ENCODE results near the gene KIF21B.

The KIF21B gene

GRCh38 chr1:201013991-201014815, 9.3 kb downstream of the KIF21B start:
- H3K27me3 Mint-ChIP-seq, result no peaks in the 10 kb centered on the region
- no peak overlapping the region for H3K4me3 Mint-ChIP-seq
- ATAC-seq (replicated peaks; ENCODE audit: extremely low read depth, poor library complexity, severe bottlenecking), result no peak
- H3K36me3 Mint-ChIP-seq (ENCODE audit: insufficient read depth), result peaks cover 12% of the 10 kb centered on the region
- H3K27ac Mint-ChIP-seq (ENCODE audit: low read depth), result no peak overlapping the region
- DNase-seq (ENCODE audit: low spot score in 2 of 2), result no peak
- no peaks in the 10 kb centered on the region for H3K9me3 Mint-ChIP-seq
- H3K4me1 Mint-ChIP-seq, result peaks cover 79% of the 10 kb centered on the region

- Mint-ChIP-seq H3K27me3 (no peaks in the 10 kb centered on the region), H3K9me3 (no peaks in the 10 kb centered on the region), H3K27ac (ENCODE audit: low read depth) (peak overlapping the region; percentile 33), H3K4me1 (peaks cover 74% of the 10 kb centered on the region), H3K36me3 (ENCODE audit: insufficient read depth) (peaks cover 13% of the 10 kb centered on the region), H3K4me3 (peak overlapping the region; percentile 46)
- peak; percentile 52 for ATAC-seq (replicated peaks; ENCODE audit: extremely low read depth, poor library complexity, severe bottlenecking)
- no peak for DNase-seq (ENCODE audit: low spot score in 2 of 2)
Observed at GRCh38 chr1:201013031-201013485, 10.5 kb downstream of the KIF21B start.

- ATAC-seq (replicated peaks; ENCODE audit: extremely low read depth, poor library complexity, severe bottlenecking), result no peak
- Mint-ChIP-seq H3K36me3 (ENCODE audit: insufficient read depth) (peaks cover 13% of the 10 kb centered on the region), H3K4me3 (no peak overlapping the region), H3K9me3 (no peaks in the 10 kb centered on the region), H3K4me1 (peaks cover 60% of the 10 kb centered on the region), H3K27me3 (no peaks in the 10 kb centered on the region), H3K27ac (ENCODE audit: low read depth) (peak overlapping the region; percentile 33)
- no peak for DNase-seq (ENCODE audit: low spot score in 2 of 2)
Observed at GRCh38 chr1:201011616-201012015, 11.9 kb downstream of the KIF21B start.

GRCh38 chr1:201009962-201010645, 13.4 kb downstream of the KIF21B start:
- Mint-ChIP-seq H3K9me3 (no peaks in the 10 kb centered on the region), H3K4me1 (peaks cover 45% of the 10 kb centered on the region), H3K27me3 (no peaks in the 10 kb centered on the region), H3K27ac (ENCODE audit: low read depth) (peak overlapping the region; percentile 1), H3K4me3 (no peak overlapping the region), H3K36me3 (ENCODE audit: insufficient read depth) (peaks cover 14% of the 10 kb centered on the region)
- no peak for ATAC-seq (replicated peaks; ENCODE audit: extremely low read depth, poor library complexity, severe bottlenecking)
- no peak for DNase-seq (ENCODE audit: low spot score in 2 of 2)

- no peak overlapping the region for H3K4me3 Mint-ChIP-seq
- peaks cover 37% of the 10 kb centered on the region for H3K4me1 Mint-ChIP-seq
- DNase-seq (ENCODE audit: low spot score in 2 of 2) (no peak), ATAC-seq (replicated peaks; ENCODE audit: extremely low read depth, poor library complexity, severe bottlenecking) (no peak)
- H3K27me3 Mint-ChIP-seq, result no peaks in the 10 kb centered on the region
- no peaks in the 10 kb centered on the region for H3K9me3 Mint-ChIP-seq
- H3K36me3 Mint-ChIP-seq (ENCODE audit: insufficient read depth), result peaks cover 16% of the 10 kb centered on the region
- peak overlapping the region; percentile 1 for H3K27ac Mint-ChIP-seq (ENCODE audit: low read depth)
Observed at GRCh38 chr1:201008666-201009360, 14.7 kb downstream of the KIF21B start.

- peaks cover 24% of the 10 kb centered on the region for H3K4me1 Mint-ChIP-seq
- no peak overlapping the region for H3K4me3 Mint-ChIP-seq
- no peak overlapping the region for H3K27ac Mint-ChIP-seq (ENCODE audit: low read depth)
- H3K27me3 Mint-ChIP-seq, result no peaks in the 10 kb centered on the region
- no peak for ATAC-seq (replicated peaks; ENCODE audit: extremely low read depth, poor library complexity, severe bottlenecking)
- H3K9me3 Mint-ChIP-seq, result no peaks in the 10 kb centered on the region
- peaks cover 22% of the 10 kb centered on the region for H3K36me3 Mint-ChIP-seq (ENCODE audit: insufficient read depth)
- DNase-seq (ENCODE audit: low spot score in 2 of 2), result no peak
Observed at GRCh38 chr1:201007481-201007880, 16.0 kb downstream of the KIF21B start.

- DNase-seq (ENCODE audit: low spot score in 2 of 2) (no peak), ATAC-seq (replicated peaks; ENCODE audit: extremely low read depth, poor library complexity, severe bottlenecking) (no peak)
- Mint-ChIP-seq H3K27ac (ENCODE audit: low read depth) (no peak overlapping the region), H3K36me3 (ENCODE audit: insufficient read depth) (peaks cover 31% of the 10 kb centered on the region), H3K9me3 (no peaks in the 10 kb centered on the region), H3K4me3 (no peak overlapping the region), H3K27me3 (no peaks in the 10 kb centered on the region), H3K4me1 (peaks cover 14% of the 10 kb centered on the region)
Observed at GRCh38 chr1:201006450-201006849, 17.1 kb downstream of the KIF21B start.

GRCh38 chr1:201004732-201005131, 18.8 kb downstream of the KIF21B start:
- Mint-ChIP-seq H3K9me3 (no peaks in the 10 kb centered on the region), H3K4me3 (no peak overlapping the region), H3K36me3 (ENCODE audit: insufficient read depth) (peaks cover 37% of the 10 kb centered on the region), H3K27ac (ENCODE audit: low read depth) (no peak overlapping the region), H3K4me1 (peaks cover 8% of the 10 kb centered on the region), H3K27me3 (no peaks in the 10 kb centered on the region)
- no peak for ATAC-seq (replicated peaks; ENCODE audit: extremely low read depth, poor library complexity, severe bottlenecking)
- no peak for DNase-seq (ENCODE audit: low spot score in 2 of 2)

- Mint-ChIP-seq H3K36me3 (ENCODE audit: insufficient read depth) (peaks cover 34% of the 10 kb centered on the region), H3K9me3 (no peaks in the 10 kb centered on the region), H3K4me1 (peaks cover 6% of the 10 kb centered on the region), H3K27me3 (no peaks in the 10 kb centered on the region), H3K4me3 (no peak overlapping the region), H3K27ac (ENCODE audit: low read depth) (no peak overlapping the region)
- DNase-seq (ENCODE audit: low spot score in 2 of 2), result no peak
- ATAC-seq (replicated peaks; ENCODE audit: extremely low read depth, poor library complexity, severe bottlenecking), result no peak
Observed at GRCh38 chr1:201004154-201004553, 19.4 kb downstream of the KIF21B start.

- H3K27ac Mint-ChIP-seq (ENCODE audit: low read depth), result no peak overlapping the region
- no peak overlapping the region for H3K4me3 Mint-ChIP-seq
- peaks cover 4% of the 10 kb centered on the region for H3K4me1 Mint-ChIP-seq
- no peak for DNase-seq (ENCODE audit: low spot score in 2 of 2)
- no peaks in the 10 kb centered on the region for H3K9me3 Mint-ChIP-seq
- H3K36me3 Mint-ChIP-seq (ENCODE audit: insufficient read depth), result peaks cover 42% of the 10 kb centered on the region
- no peak for ATAC-seq (replicated peaks; ENCODE audit: extremely low read depth, poor library complexity, severe bottlenecking)
- H3K27me3 Mint-ChIP-seq, result no peaks in the 10 kb centered on the region
Observed at GRCh38 chr1:201002510-201002909, 21.0 kb downstream of the KIF21B start.

- Mint-ChIP-seq H3K4me1 (peaks cover 4% of the 10 kb centered on the region), H3K4me3 (no peak overlapping the region), H3K27ac (ENCODE audit: low read depth) (no peak overlapping the region), H3K9me3 (no peaks in the 10 kb centered on the region), H3K36me3 (ENCODE audit: insufficient read depth) (peaks cover 44% of the 10 kb centered on the region), H3K27me3 (no peaks in the 10 kb centered on the region)
- ATAC-seq (replicated peaks; ENCODE audit: extremely low read depth, poor library complexity, severe bottlenecking), result no peak
- DNase-seq (ENCODE audit: low spot score in 2 of 2), result no peak
Observed at GRCh38 chr1:201001962-201002361, 21.6 kb downstream of the KIF21B start.

- Mint-ChIP-seq H3K27ac (ENCODE audit: low read depth) (no peak overlapping the region), H3K27me3 (no peaks in the 10 kb centered on the region), H3K36me3 (ENCODE audit: insufficient read depth) (peaks cover 49% of the 10 kb centered on the region), H3K4me1 (peaks cover 8% of the 10 kb centered on the region), H3K4me3 (no peak overlapping the region), H3K9me3 (no peaks in the 10 kb centered on the region)
- ATAC-seq (replicated peaks; ENCODE audit: extremely low read depth, poor library complexity, severe bottlenecking) (no peak), DNase-seq (ENCODE audit: low spot score in 2 of 2) (no peak)
Observed at GRCh38 chr1:201000391-201000790, 23.1 kb downstream of the KIF21B start.

All from central memory CD8-positive, alpha-beta T cell (primary cell).